ENCODE measurements around the gene SNRK.

Gene SNRK

DNA sequence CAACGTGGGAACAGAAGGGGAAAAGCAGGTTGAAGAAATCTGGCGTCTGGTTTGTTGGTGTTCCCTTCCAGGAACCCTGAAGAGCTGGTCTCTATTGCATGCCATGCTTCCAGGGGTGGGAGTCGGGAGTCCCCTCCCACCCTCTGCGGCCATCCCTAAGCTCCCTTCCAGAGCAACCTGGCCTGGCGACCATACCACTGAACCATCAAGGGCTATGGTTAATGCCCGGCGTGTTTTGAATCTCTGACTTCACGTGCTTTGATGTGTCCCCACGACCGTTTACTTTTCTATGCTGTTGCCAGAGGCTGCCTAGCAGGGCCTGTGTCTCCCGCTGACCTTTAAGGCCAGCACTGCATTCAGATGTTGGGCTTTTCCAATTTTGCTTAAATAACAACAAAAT is 696 bp upstream of the SNRK start:
- TF ChIP-seq ZNF274 (IDR thresholded peaks at IDR 0.05; ENCODE audit: low read depth, low read length): no peak
- no peak for TF ChIP-seq YY1 (IDR thresholded peaks at IDR 0.05; ENCODE audit: insufficient read depth, insufficient read length)
- no peak for TF ChIP-seq SUZ12 (IDR thresholded peaks at IDR 0.05; ENCODE audit: extremely low read depth, insufficient read depth, insufficient read length)
- no peak for DNase-seq (ENCODE audit: low read depth, low spot score)
- Histone ChIP-seq H3K9ac (ENCODE audit: insufficient read length, low read depth) (peak overlapping the region; percentile 63), H3K4me3 (ENCODE audit: insufficient read length, low read depth) (no peak overlapping the region), H3K9me3 (ENCODE audit: insufficient read depth, low read length) (no peaks in the 10 kb centered on the region), H3K36me3 (ENCODE audit: insufficient read depth, insufficient read length, low read length) (peaks cover 16% of the 10 kb centered on the region), H3K27me3 (ENCODE audit: insufficient read depth, insufficient read length) (peaks cover 16% of the 10 kb centered on the region), H3K4me1 (ENCODE audit: insufficient read depth, insufficient read length) (peaks cover 5% of the 10 kb centered on the region)

DNA sequence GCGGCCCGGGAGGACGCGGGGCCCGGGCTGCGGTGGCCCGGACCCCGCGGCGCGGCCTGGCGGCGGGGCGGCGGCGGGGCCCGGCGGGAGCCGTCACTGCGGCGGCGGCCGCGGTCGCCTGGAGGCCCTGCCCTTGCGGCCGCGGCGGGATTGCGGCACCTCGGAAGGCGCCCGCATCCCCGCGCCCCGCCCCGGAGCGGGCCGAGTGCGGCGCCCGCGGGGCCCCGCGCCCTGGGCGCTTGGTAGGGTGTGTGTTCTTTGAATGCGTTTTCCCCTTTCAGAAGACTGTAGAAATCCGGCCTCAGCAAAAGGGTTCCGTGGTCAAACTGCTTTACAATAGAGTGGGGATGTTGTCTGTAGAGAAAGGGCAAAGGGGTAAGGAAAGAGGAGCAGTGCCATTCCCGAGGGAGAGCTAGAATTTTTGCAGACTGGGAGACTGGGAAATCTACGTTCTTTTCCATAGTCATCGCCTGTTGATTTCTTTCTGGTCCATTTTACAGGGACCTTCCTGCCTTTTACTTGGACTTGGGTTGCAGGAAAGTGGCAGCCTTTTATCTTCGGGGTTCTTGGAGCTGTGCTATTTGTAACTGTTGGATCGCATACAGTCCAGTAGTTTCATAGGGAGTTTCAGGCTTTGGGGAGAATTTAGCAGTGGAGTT is 630 bp downstream of the SNRK start:
- Histone ChIP-seq H3K9me3 (ENCODE audit: insufficient read depth, low read length) (no peaks in the 10 kb centered on the region), H3K4me3 (ENCODE audit: insufficient read length, low read depth) (peak overlapping the region; percentile 72), H3K4me1 (ENCODE audit: insufficient read depth, insufficient read length) (peaks cover 8% of the 10 kb centered on the region), H3K27me3 (ENCODE audit: insufficient read depth, insufficient read length) (peaks cover 16% of the 10 kb centered on the region), H3K9ac (ENCODE audit: insufficient read length, low read depth) (peak overlapping the region; percentile 87), H3K36me3 (ENCODE audit: insufficient read depth, insufficient read length, low read length) (peaks cover 21% of the 10 kb centered on the region)
- no peak for DNase-seq (ENCODE audit: low read depth, low spot score)
- TF ChIP-seq ZNF274 (IDR thresholded peaks at IDR 0.05; ENCODE audit: low read depth, low read length) (no peak), SUZ12 (IDR thresholded peaks at IDR 0.05; ENCODE audit: extremely low read depth, insufficient read depth, insufficient read length) (no peak), YY1 (IDR thresholded peaks at IDR 0.05; ENCODE audit: insufficient read depth, insufficient read length) (no peak)

DNA sequence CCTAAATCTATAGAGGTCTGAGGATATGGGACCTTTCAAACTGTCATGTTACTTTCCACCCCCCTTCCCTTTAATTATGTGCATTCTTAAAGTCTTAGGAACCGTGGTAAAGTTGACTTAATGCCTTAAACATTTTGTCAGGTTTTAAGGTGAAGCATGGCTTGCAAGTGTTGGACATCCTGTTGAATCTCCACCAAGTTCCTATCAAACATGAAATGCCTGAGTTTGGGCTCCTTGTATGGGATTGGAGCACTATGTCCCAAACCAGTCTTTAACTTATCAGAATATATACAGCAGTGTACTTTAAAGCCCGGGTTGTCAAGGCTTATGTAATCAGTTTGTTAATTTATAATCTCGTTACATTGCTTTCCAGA is 1.1 kb downstream of the SNRK start:
- Histone ChIP-seq H3K9me3 (ENCODE audit: insufficient read depth, low read length) (no peaks in the 10 kb centered on the region), H3K9ac (ENCODE audit: insufficient read length, low read depth) (peak overlapping the region; percentile 87), H3K27me3 (ENCODE audit: insufficient read depth, insufficient read length) (peaks cover 16% of the 10 kb centered on the region), H3K4me1 (ENCODE audit: insufficient read depth, insufficient read length) (peaks cover 8% of the 10 kb centered on the region), H3K4me3 (ENCODE audit: insufficient read length, low read depth) (peak overlapping the region; percentile 72), H3K36me3 (ENCODE audit: insufficient read depth, insufficient read length, low read length) (peaks cover 23% of the 10 kb centered on the region)
- TF ChIP-seq SUZ12 (IDR thresholded peaks at IDR 0.05; ENCODE audit: extremely low read depth, insufficient read depth, insufficient read length): no peak
- TF ChIP-seq ZNF274 (IDR thresholded peaks at IDR 0.05; ENCODE audit: low read depth, low read length): no peak
- TF ChIP-seq YY1 (IDR thresholded peaks at IDR 0.05; ENCODE audit: insufficient read depth, insufficient read length): no peak
- no peak for DNase-seq (ENCODE audit: low read depth, low spot score)

DNA sequence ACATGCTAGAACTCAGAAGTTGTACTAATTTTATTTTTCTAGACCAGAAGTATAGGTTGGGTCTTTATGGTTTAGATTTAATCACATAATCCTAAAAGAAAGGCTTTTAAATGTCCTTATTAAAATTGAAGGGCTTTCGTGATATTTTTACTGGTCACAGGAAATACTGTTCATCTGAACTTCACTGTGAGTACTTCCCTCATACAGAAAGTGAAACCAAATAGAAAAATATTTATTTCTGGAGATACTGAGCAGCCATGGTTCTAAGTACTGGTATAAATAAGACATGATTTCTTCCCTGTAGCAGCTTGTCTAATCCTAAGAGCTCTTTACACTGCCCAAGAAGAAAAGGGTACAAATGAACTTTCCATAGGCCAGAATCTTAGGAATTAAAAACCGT is 2.0 kb downstream of the SNRK start:
- H3K36me3 ChIP-seq (ENCODE audit: insufficient read depth, insufficient read length, low read length): peaks cover 30% of the 10 kb centered on the region
- DNase-seq (ENCODE audit: low read depth, low spot score): no peak
- no peak for TF ChIP-seq SUZ12 (IDR thresholded peaks at IDR 0.05; ENCODE audit: extremely low read depth, insufficient read depth, insufficient read length)
- no peak for TF ChIP-seq ZNF274 (IDR thresholded peaks at IDR 0.05; ENCODE audit: low read depth, low read length)
- no peak for TF ChIP-seq YY1 (IDR thresholded peaks at IDR 0.05; ENCODE audit: insufficient read depth, insufficient read length)
- H3K9ac ChIP-seq (ENCODE audit: insufficient read length, low read depth): no peak overlapping the region
- no peaks in the 10 kb centered on the region for H3K9me3 ChIP-seq (ENCODE audit: insufficient read depth, low read length)
- peaks cover 16% of the 10 kb centered on the region for H3K27me3 ChIP-seq (ENCODE audit: insufficient read depth, insufficient read length)
- H3K4me3 ChIP-seq (ENCODE audit: insufficient read length, low read depth): no peak overlapping the region
- peaks cover 8% of the 10 kb centered on the region for H3K4me1 ChIP-seq (ENCODE audit: insufficient read depth, insufficient read length)

DNA sequence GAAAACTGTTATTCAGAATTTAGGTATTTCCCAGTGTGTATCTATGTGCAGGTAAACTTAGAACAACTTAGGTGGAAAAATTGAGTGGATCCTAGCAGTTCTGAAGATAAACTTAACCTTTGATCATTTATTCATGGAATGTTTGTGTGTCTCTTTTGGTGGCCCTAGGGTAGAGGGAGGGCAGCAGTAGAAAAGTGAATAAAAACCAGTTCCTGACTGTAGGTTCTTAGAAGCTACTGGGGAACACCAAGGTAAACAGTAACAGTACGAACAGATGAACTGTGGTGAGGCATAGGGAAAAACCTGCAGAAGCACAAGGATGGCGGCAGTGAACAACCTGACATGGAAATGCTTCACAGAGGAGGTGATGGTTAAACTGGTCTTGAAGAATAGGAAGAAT is 2.5 kb downstream of the SNRK start:
- Histone ChIP-seq H3K4me3 (ENCODE audit: insufficient read length, low read depth) (no peak overlapping the region), H3K4me1 (ENCODE audit: insufficient read depth, insufficient read length) (peaks cover 8% of the 10 kb centered on the region), H3K36me3 (ENCODE audit: insufficient read depth, insufficient read length, low read length) (peaks cover 30% of the 10 kb centered on the region), H3K27me3 (ENCODE audit: insufficient read depth, insufficient read length) (peaks cover 16% of the 10 kb centered on the region), H3K9ac (ENCODE audit: insufficient read length, low read depth) (no peak overlapping the region), H3K9me3 (ENCODE audit: insufficient read depth, low read length) (no peaks in the 10 kb centered on the region)
- TF ChIP-seq ZNF274 (IDR thresholded peaks at IDR 0.05; ENCODE audit: low read depth, low read length) (no peak), YY1 (IDR thresholded peaks at IDR 0.05; ENCODE audit: insufficient read depth, insufficient read length) (no peak), SUZ12 (IDR thresholded peaks at IDR 0.05; ENCODE audit: extremely low read depth, insufficient read depth, insufficient read length) (no peak)
- no peak for DNase-seq (ENCODE audit: low read depth, low spot score)

DNA sequence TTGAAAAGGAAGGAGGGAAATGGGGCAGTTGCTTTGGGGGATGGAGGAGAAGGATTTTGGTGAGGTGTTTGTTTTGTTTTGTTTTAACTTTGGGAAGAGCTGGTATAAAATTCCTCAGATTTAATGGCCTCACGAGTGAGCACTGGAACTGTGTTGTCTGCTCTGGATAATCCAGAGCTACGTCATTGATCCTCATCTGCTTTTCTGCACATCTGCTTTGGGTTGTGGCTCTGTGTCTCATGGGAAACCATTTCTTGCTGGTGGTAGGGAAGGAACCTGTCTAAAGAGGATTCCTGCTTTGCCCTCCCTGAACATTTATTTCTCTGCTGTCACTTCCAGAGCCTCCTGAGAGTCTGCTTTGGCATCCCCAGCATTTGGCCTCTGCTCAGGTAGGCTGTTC is 3.1 kb downstream of the SNRK start:
- no peak overlapping the region for H3K9ac ChIP-seq (ENCODE audit: insufficient read length, low read depth)
- peaks cover 14% of the 10 kb centered on the region for H3K27me3 ChIP-seq (ENCODE audit: insufficient read depth, insufficient read length)
- DNase-seq (ENCODE audit: low read depth, low spot score): no peak
- TF ChIP-seq SUZ12 (IDR thresholded peaks at IDR 0.05; ENCODE audit: extremely low read depth, insufficient read depth, insufficient read length): no peak
- TF ChIP-seq ZNF274 (IDR thresholded peaks at IDR 0.05; ENCODE audit: low read depth, low read length): no peak
- no peak for TF ChIP-seq YY1 (IDR thresholded peaks at IDR 0.05; ENCODE audit: insufficient read depth, insufficient read length)
- H3K36me3 ChIP-seq (ENCODE audit: insufficient read depth, insufficient read length, low read length): peaks cover 30% of the 10 kb centered on the region
- no peak overlapping the region for H3K4me3 ChIP-seq (ENCODE audit: insufficient read length, low read depth)
- peaks cover 8% of the 10 kb centered on the region for H3K4me1 ChIP-seq (ENCODE audit: insufficient read depth, insufficient read length)
- H3K9me3 ChIP-seq (ENCODE audit: insufficient read depth, low read length): no peaks in the 10 kb centered on the region

DNA sequence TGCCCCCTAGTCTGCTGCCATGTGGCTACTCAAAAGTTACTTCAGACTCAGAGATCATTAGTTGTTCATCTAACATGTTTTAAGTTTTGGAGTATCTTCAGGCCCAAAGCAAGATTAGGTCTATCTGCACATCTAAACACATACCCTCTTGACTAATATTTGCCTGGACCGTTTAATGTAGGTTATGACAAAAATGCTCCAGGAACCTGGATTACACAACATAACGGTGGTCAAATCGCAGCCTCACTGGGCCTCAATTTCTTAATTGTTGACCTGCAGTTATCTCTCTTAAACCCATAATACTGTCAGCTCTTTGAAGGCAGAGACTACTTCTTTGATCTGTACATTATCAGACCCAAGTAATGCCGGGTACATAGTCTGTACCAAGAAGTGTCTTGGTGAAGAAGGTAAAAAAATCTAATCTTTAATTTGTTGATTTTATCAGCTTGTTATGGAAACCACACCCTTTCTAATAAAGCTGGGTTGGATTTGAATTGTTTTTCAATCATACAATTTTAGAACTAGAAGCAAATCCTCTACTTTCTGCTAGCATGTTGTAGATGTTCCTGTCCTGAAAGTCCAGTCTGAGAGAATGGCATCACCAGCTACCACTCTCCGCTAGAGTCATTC is 3.6 kb downstream of the SNRK start:
- Histone ChIP-seq H3K36me3 (ENCODE audit: insufficient read depth, insufficient read length, low read length) (peaks cover 30% of the 10 kb centered on the region), H3K9me3 (ENCODE audit: insufficient read depth, low read length) (no peaks in the 10 kb centered on the region), H3K4me1 (ENCODE audit: insufficient read depth, insufficient read length) (peaks cover 8% of the 10 kb centered on the region), H3K9ac (ENCODE audit: insufficient read length, low read depth) (no peak overlapping the region), H3K27me3 (ENCODE audit: insufficient read depth, insufficient read length) (peaks cover 9% of the 10 kb centered on the region), H3K4me3 (ENCODE audit: insufficient read length, low read depth) (no peak overlapping the region)
- TF ChIP-seq YY1 (IDR thresholded peaks at IDR 0.05; ENCODE audit: insufficient read depth, insufficient read length): no peak
- TF ChIP-seq ZNF274 (IDR thresholded peaks at IDR 0.05; ENCODE audit: low read depth, low read length): no peak
- no peak for TF ChIP-seq SUZ12 (IDR thresholded peaks at IDR 0.05; ENCODE audit: extremely low read depth, insufficient read depth, insufficient read length)
- no peak for DNase-seq (ENCODE audit: low read depth, low spot score)

Measured in NT2/D1 (cell line).